CD4-positive, alpha-beta memory T cell (primary cell): ENCODE data around the gene FERMT2. TPM values are rescaled to one million over a fixed set of nuclear protein-coding genes. Genes with fewer than 3 reads are reported as not detected.

Source experiments
- CTCF ChIA-PET: fragments of 350-600 bp; sonication (Branson Sonifier 250); formaldehyde crosslinking; loops from one replicate; lab custom pipeline; 2021; ENCODE audit warnings: inconsistent platforms; ENCODE audit not compliant: partially characterized antibody; lab: Charles Lee
- POLR2A ChIA-PET: fragments of 350-600 bp; sonication (Branson Sonifier 250); formaldehyde crosslinking; loops from one replicate; lab custom pipeline; 2021; ENCODE audit not compliant: partially characterized antibody; lab: Charles Lee
- DNase-seq, 5 donors: peaks; one replicate each; pipeline versions ENCODE4 v3.0.0 to v3.0.0-alpha.2; 2020 to 2022; ENCODE audit warnings: mixed read lengths in 1 of 5
- H3K27ac ChIP-seq: one replicate; pipeline ENCODE4 v1.7.0; 2013; ENCODE audit warnings: low read depth, low read length
- H3K27me3 ChIP-seq: 2 replicates; pipeline ENCODE4 v1.7.0; 2013; ENCODE audit warnings: mild to moderate bottlenecking, low read length, moderate library complexity; ENCODE audit not compliant: insufficient read depth
- H3K36me3 ChIP-seq: 2 replicates; pipeline ENCODE4 v1.7.0; 2013; ENCODE audit warnings: mild to moderate bottlenecking, low read length, moderate library complexity; ENCODE audit not compliant: insufficient read depth
- H3K4me1 ChIP-seq: 2 replicates; pipeline ENCODE4 v1.7.0; 2013; ENCODE audit warnings: mild to moderate bottlenecking, low read length, moderate library complexity; ENCODE audit not compliant: insufficient read depth
- H3K4me3 ChIP-seq, 2 donors: one replicate each; pipeline ENCODE4 v1.7.0; 2013; ENCODE audit warnings: low read length in 2 of 2, mild to moderate bottlenecking in 1 of 2
- H3K9me3 ChIP-seq, 2 donors: one replicate each; pipeline ENCODE4 v1.7.0; 2013; ENCODE audit warnings: low read length in 2 of 2, control low read depth in 1 of 2; ENCODE audit not compliant: control insufficient read depth in 1 of 2
- H3K27ac Mint-ChIP-seq, 7 donors: one replicate each; pipeline ENCODE4 v1.8.0; 2020 to 2021; ENCODE audit warnings: mixed read lengths in 7 of 7, mild to moderate bottlenecking in 6 of 7, inconsistent platforms in 3 of 7, moderate library complexity in 3 of 7
- H3K27me3 Mint-ChIP-seq, 2 donors: one replicate each; pipeline ENCODE4 v1.8.0; 2020 to 2021; ENCODE audit warnings: mixed read lengths in 2 of 2
- H3K36me3 Mint-ChIP-seq, 2 donors: one replicate each; pipeline ENCODE4 v1.8.0; 2020 to 2021; ENCODE audit warnings: mixed read lengths in 2 of 2, inconsistent platforms in 1 of 2, mild to moderate bottlenecking in 1 of 2
- H3K4me1 Mint-ChIP-seq, 4 donors: one replicate each; pipeline ENCODE4 v1.8.0; 2020 to 2021; ENCODE audit warnings: mixed read lengths in 4 of 4, mild to moderate bottlenecking in 1 of 4
- H3K4me3 Mint-ChIP-seq, 8 donors: one replicate each; pipeline ENCODE4 v1.8.0; 2020 to 2021; ENCODE audit warnings: mixed read lengths in 8 of 8, mild to moderate bottlenecking in 7 of 8, moderate library complexity in 6 of 8, inconsistent platforms in 3 of 8
- H3K9me3 Mint-ChIP-seq, 8 donors: one replicate each; pipeline ENCODE4 v1.8.0; 2020 to 2021; ENCODE audit warnings: mixed read lengths in 8 of 8, mild to moderate bottlenecking in 5 of 8, inconsistent platforms in 3 of 8, moderate library complexity in 1 of 8
- intact Hi-C: fragments of 100-400 bp; cut with micrococcal nuclease; formaldehyde crosslinking; loops from one replicate; pipeline ENCODE4 v1.15.1; 2023
- polyA plus RNA-seq, 2 donors: library from polyadenylated mRNA; unstranded; fragments of 300-500 nt; fragmentation: Illumina TruSeq; gene quantifications; one replicate each; pipeline ENCODE4 v1.2.3, GENCODE V29; 2021
- total RNA-seq, 2 experiments: library from RNA; stranded (reverse); gene quantifications; one replicate each; pipeline ENCODE4 v1.2.3, GENCODE V29; 2021

The FERMT2 gene
- total and polyA plus RNA-seq, 4 experiments from 2014 or later: 0.75 to 0.79 TPM; not detected in 2

- H3K9me3 Mint-ChIP-seq: no peaks in the 10 kb centered on the region
These were observed 72.4 kb downstream of the FERMT2 start for GRCh38 chr14:52878469-52878868.

GRCh38 chr14:52877628-52878027 is 73.2 kb downstream of the FERMT2 start:
- H3K27ac Mint-ChIP-seq: no peak overlapping the region
- Histone ChIP-seq H3K27me3 (no peaks in the 10 kb centered on the region), H3K4me3 (no peak overlapping the region), H3K27ac (no peak overlapping the region), H3K9me3 (no peaks in the 10 kb centered on the region), H3K4me1 (no peaks in the 10 kb centered on the region), H3K36me3 (no peaks in the 10 kb centered on the region)
- H3K36me3 Mint-ChIP-seq: no peaks in the 10 kb centered on the region
- H3K4me1 Mint-ChIP-seq: no peaks in the 10 kb centered on the region
- POLR2A ChIA-PET: no interaction called here
- no peaks in the 10 kb centered on the region for H3K9me3 Mint-ChIP-seq
- intact Hi-C loops: no loop called here
- H3K4me3 Mint-ChIP-seq: no peak overlapping the region
- peaks cover 0 to 2% of the 10 kb centered on the region in 2 donors for H3K27me3 Mint-ChIP-seq
- no peak for DNase-seq
- CTCF ChIA-PET: interaction anchor here (1.7 kb wide), 1 partner anchor 83 kb away, joined by 8 read pairs; no protein-coding TSS in a partner anchor

More at GRCh38 chr14:52878469-52878868, 72.4 kb downstream of the FERMT2 start:
- H3K36me3 ChIP-seq: no peaks in the 10 kb centered on the region
- H3K27me3 Mint-ChIP-seq: peaks cover 0 to 2% of the 10 kb centered on the region in 2 donors
- no peaks in the 10 kb centered on the region for H3K9me3 ChIP-seq
- intact Hi-C loops: no loop called here
- no peak overlapping the region for H3K27ac Mint-ChIP-seq
- H3K27me3 ChIP-seq: no peaks in the 10 kb centered on the region
- H3K27ac ChIP-seq: no peak overlapping the region
- H3K4me3 Mint-ChIP-seq: no peak overlapping the region
- no peaks in the 10 kb centered on the region for H3K4me1 Mint-ChIP-seq
- ChIA-PET CTCF (interaction anchor here (1.7 kb wide), 1 partner anchor 83 kb away, joined by 8 read pairs; no protein-coding TSS in a partner anchor), POLR2A (no interaction called here)
- no peaks in the 10 kb centered on the region for H3K36me3 Mint-ChIP-seq
- H3K4me1 ChIP-seq: no peaks in the 10 kb centered on the region
- DNase-seq: no peak
- H3K4me3 ChIP-seq: no peak overlapping the region

- no peaks in the 10 kb centered on the region for H3K27me3 ChIP-seq
- Mint-ChIP-seq H3K27ac (no peak overlapping the region), H3K9me3 (no peaks in the 10 kb centered on the region), H3K4me1 (no peaks in the 10 kb centered on the region), H3K4me3 (no peak overlapping the region), H3K36me3 (no peaks in the 10 kb centered on the region), H3K27me3 (peaks cover under 1 to 2% of the 10 kb centered on the region in 2 donors)
- ChIA-PET POLR2A (no interaction called here), CTCF (interaction anchor here (1.7 kb wide), 1 partner anchor 84 kb away, joined by 8 read pairs; no protein-coding TSS in a partner anchor)
- no peaks in the 10 kb centered on the region for H3K4me1 ChIP-seq
- no peak overlapping the region for H3K27ac ChIP-seq
- intact Hi-C loops: no loop called here
- no peak for DNase-seq
- H3K9me3 ChIP-seq: no peaks in the 10 kb centered on the region
- H3K4me3 ChIP-seq: no peak overlapping the region
- H3K36me3 ChIP-seq: no peaks in the 10 kb centered on the region
These were observed 74.0 kb downstream of the FERMT2 start for GRCh38 chr14:52876806-52877205.

GRCh38 chr14:52876311-52876710 is 74.5 kb downstream of the FERMT2 start:
- intact Hi-C loops: no loop called here
- Mint-ChIP-seq H3K27me3 (peaks cover 2 to 3% of the 10 kb centered on the region in 2 donors), H3K4me3 (no peak overlapping the region), H3K4me1 (no peaks in the 10 kb centered on the region), H3K9me3 (no peaks in the 10 kb centered on the region), H3K27ac (no peak overlapping the region), H3K36me3 (no peaks in the 10 kb centered on the region)
- no peaks in the 10 kb centered on the region for H3K4me1 ChIP-seq
- no peak for DNase-seq
- ChIA-PET POLR2A (no interaction called here), CTCF (no interaction called here)
- no peaks in the 10 kb centered on the region for H3K27me3 ChIP-seq
- H3K4me3 ChIP-seq: no peak overlapping the region
- no peaks in the 10 kb centered on the region for H3K9me3 ChIP-seq
- H3K27ac ChIP-seq: no peak overlapping the region
- H3K36me3 ChIP-seq: no peaks in the 10 kb centered on the region

- no peaks in the 10 kb centered on the region for H3K36me3 ChIP-seq
- no peaks in the 10 kb centered on the region for H3K9me3 Mint-ChIP-seq
- intact Hi-C loops: no loop called here
- H3K27ac ChIP-seq: no peak overlapping the region
- no peak overlapping the region for H3K4me3 ChIP-seq
- no peak overlapping the region for H3K27ac Mint-ChIP-seq
- H3K4me3 Mint-ChIP-seq: no peak overlapping the region
- H3K9me3 ChIP-seq: no peaks in the 10 kb centered on the region
- H3K27me3 ChIP-seq: no peaks in the 10 kb centered on the region
- no peak for DNase-seq
- H3K27me3 Mint-ChIP-seq: peaks cover 2 to 3% of the 10 kb centered on the region in 2 donors
- CTCF ChIA-PET: no interaction called here
- H3K4me1 ChIP-seq: no peaks in the 10 kb centered on the region
- no peaks in the 10 kb centered on the region for H3K4me1 Mint-ChIP-seq
- no peaks in the 10 kb centered on the region for H3K36me3 Mint-ChIP-seq
- POLR2A ChIA-PET: no interaction called here
These were observed 75.1 kb downstream of the FERMT2 start for GRCh38 chr14:52875707-52876106.

- no peak overlapping the region for H3K27ac ChIP-seq
- Mint-ChIP-seq H3K4me1 (no peaks in the 10 kb centered on the region), H3K27ac (no peak overlapping the region), H3K36me3 (no peaks in the 10 kb centered on the region), H3K9me3 (no peaks in the 10 kb centered on the region), H3K4me3 (no peak overlapping the region), H3K27me3 (peaks cover 2 to 3% of the 10 kb centered on the region in 2 donors)
- H3K9me3 ChIP-seq: no peaks in the 10 kb centered on the region
- no peak for DNase-seq
- H3K4me3 ChIP-seq: no peak overlapping the region
- ChIA-PET POLR2A (no interaction called here), CTCF (interaction anchor here (1.3 kb wide), 1 partner anchor 86 kb away, joined by 4 read pairs; no protein-coding TSS in a partner anchor)
- no peaks in the 10 kb centered on the region for H3K4me1 ChIP-seq
- intact Hi-C loops: no loop called here
- no peaks in the 10 kb centered on the region for H3K36me3 ChIP-seq
- H3K27me3 ChIP-seq: no peaks in the 10 kb centered on the region
These were observed 76.5 kb downstream of the FERMT2 start for GRCh38 chr14:52874389-52874788.

GRCh38 chr14:52873694-52874093 is 77.2 kb downstream of the FERMT2 start:
- POLR2A ChIA-PET: no interaction called here

More at GRCh38 chr14:52873694-52874093, 77.2 kb downstream of the FERMT2 start:
- peaks cover 2 to 3% of the 10 kb centered on the region in 2 donors for H3K27me3 Mint-ChIP-seq
- no peaks in the 10 kb centered on the region for H3K4me1 Mint-ChIP-seq
- H3K9me3 ChIP-seq: no peaks in the 10 kb centered on the region
- H3K9me3 Mint-ChIP-seq: no peaks in the 10 kb centered on the region
- intact Hi-C loops: no loop called here
- no peaks in the 10 kb centered on the region for H3K36me3 Mint-ChIP-seq
- CTCF ChIA-PET: interaction anchor here (1.3 kb wide), 1 partner anchor 87 kb away, joined by 4 read pairs; no protein-coding TSS in a partner anchor
- no peak overlapping the region for H3K4me3 Mint-ChIP-seq
- no peak overlapping the region for H3K4me3 ChIP-seq
- H3K4me1 ChIP-seq: no peaks in the 10 kb centered on the region
- no peak for DNase-seq
- H3K27me3 ChIP-seq: no peaks in the 10 kb centered on the region
- H3K36me3 ChIP-seq: no peaks in the 10 kb centered on the region
- no peak overlapping the region for H3K27ac Mint-ChIP-seq
- no peak overlapping the region for H3K27ac ChIP-seq
